ENCODE measurements around the gene CLECL1.

The CLECL1 gene

GRCh38 chr12:9756706-9757105, 23.8 kb upstream of the CLECL1 start:
- no peak overlapping the region for H3K4me3 ChIP-seq (replicated peaks; ENCODE audit: low read depth, low read length)
- no peak for DNase-seq (ENCODE audit: extremely low read depth, low read depth)
- TF ChIP-seq CTCF (IDR thresholded peaks at IDR 0.05; ENCODE audit: low read depth, low read length, missing control alignments) = no peak

- H3K4me3 ChIP-seq (replicated peaks; ENCODE audit: low read depth, low read length) = no peak overlapping the region
- no peak for DNase-seq (ENCODE audit: extremely low read depth, low read depth)
- TF ChIP-seq CTCF (IDR thresholded peaks at IDR 0.05; ENCODE audit: low read depth, low read length, missing control alignments) = no peak
Observed at GRCh38 chr12:9756170-9756569, 23.3 kb upstream of the CLECL1 start.

GRCh38 chr12:9755567-9755966, 22.7 kb upstream of the CLECL1 start:
- no peak for TF ChIP-seq CTCF (IDR thresholded peaks at IDR 0.05; ENCODE audit: low read depth, low read length, missing control alignments)
- DNase-seq (ENCODE audit: extremely low read depth, low read depth) = no peak
- H3K4me3 ChIP-seq (replicated peaks; ENCODE audit: low read depth, low read length) = no peak overlapping the region

GRCh38 chr12:9755035-9755434, 22.1 kb upstream of the CLECL1 start:
- DNase-seq (ENCODE audit: extremely low read depth, low read depth) = no peak
- H3K4me3 ChIP-seq (replicated peaks; ENCODE audit: low read depth, low read length) = no peak overlapping the region
- no peak for TF ChIP-seq CTCF (IDR thresholded peaks at IDR 0.05; ENCODE audit: low read depth, low read length, missing control alignments)

GRCh38 chr12:9754099-9754927, 21.4 kb upstream of the CLECL1 start:
- no peak overlapping the region for H3K4me3 ChIP-seq (replicated peaks; ENCODE audit: low read depth, low read length)
- no peak for TF ChIP-seq CTCF (IDR thresholded peaks at IDR 0.05; ENCODE audit: low read depth, low read length, missing control alignments)
- no peak for DNase-seq (ENCODE audit: extremely low read depth, low read depth)

GRCh38 chr12:9753498-9753897, 20.6 kb upstream of the CLECL1 start:
- no peak for TF ChIP-seq CTCF (IDR thresholded peaks at IDR 0.05; ENCODE audit: low read depth, low read length, missing control alignments)
- H3K4me3 ChIP-seq (replicated peaks; ENCODE audit: low read depth, low read length) = no peak overlapping the region
- DNase-seq (ENCODE audit: extremely low read depth, low read depth) = no peak

- TF ChIP-seq CTCF (IDR thresholded peaks at IDR 0.05; ENCODE audit: low read depth, low read length, missing control alignments) = no peak
- no peak for DNase-seq (ENCODE audit: extremely low read depth, low read depth)
- H3K4me3 ChIP-seq (replicated peaks; ENCODE audit: low read depth, low read length) = no peak overlapping the region
Observed at GRCh38 chr12:9753073-9753472, 20.2 kb upstream of the CLECL1 start.

All from HFF-Myc (cell line).